Breast epithelium (tissue), 3 donors: ENCODE results near the gene HACD1.

Experiments
- POLR2A ChIP-seq: fragments of 450-650 bp; IDR thresholded peaks from one replicate; pipeline ENCODE4 v1.6.1; 2016; ENCODE audit warnings: antibody characterized with exemption, mild to moderate bottlenecking, moderate library complexity
- POLR2AphosphoS5 ChIP-seq, 3 donors: sonication (generic); formaldehyde crosslinking; IDR thresholded peaks; one replicate each; pipeline ENCODE4 v1.6.1; 2017; ENCODE audit warnings: antibody characterized with exemption in 3 of 3
- TF ChIP-seq, protein P1 (sequence below), 3 donors: fragments of 450-650 bp; IDR thresholded peaks; one replicate each; pipeline ENCODE4 v1.5.1; 2016 to 2017; ENCODE audit warnings: antibody characterized with exemption in 3 of 3, mild to moderate bottlenecking in 3 of 3, moderate library complexity in 3 of 3

DNA sequence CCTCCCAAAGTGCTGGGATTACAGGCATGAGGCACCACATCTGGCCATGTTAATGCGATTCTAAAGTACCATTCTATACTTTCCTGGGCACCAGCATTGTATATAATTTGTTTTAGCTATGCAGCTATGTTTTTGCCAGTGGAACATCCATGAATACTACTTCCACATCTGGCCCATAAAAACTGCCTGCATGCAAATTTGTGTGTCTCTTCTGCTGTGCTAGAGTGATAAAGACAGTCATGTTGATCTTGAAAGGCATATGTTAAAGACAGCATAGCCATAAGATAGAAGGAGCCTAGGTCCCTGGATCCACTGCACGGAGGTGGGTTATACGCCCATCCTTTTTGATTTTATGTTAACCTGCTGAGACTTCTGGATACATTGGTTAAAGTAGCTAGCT is 52.3 kb downstream of the HACD1 start:
- TF ChIP-seq, protein P1, sequence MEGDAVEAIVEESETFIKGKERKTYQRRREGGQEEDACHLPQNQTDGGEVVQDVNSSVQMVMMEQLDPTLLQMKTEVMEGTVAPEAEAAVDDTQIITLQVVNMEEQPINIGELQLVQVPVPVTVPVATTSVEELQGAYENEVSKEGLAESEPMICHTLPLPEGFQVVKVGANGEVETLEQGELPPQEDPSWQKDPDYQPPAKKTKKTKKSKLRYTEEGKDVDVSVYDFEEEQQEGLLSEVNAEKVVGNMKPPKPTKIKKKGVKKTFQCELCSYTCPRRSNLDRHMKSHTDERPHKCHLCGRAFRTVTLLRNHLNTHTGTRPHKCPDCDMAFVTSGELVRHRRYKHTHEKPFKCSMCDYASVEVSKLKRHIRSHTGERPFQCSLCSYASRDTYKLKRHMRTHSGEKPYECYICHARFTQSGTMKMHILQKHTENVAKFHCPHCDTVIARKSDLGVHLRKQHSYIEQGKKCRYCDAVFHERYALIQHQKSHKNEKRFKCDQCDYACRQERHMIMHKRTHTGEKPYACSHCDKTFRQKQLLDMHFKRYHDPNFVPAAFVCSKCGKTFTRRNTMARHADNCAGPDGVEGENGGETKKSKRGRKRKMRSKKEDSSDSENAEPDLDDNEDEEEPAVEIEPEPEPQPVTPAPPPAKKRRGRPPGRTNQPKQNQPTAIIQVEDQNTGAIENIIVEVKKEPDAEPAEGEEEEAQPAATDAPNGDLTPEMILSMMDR (IDR thresholded peaks at IDR 0.05): no peak
- TF ChIP-seq POLR2A: no peak
- TF ChIP-seq POLR2AphosphoS5 (IDR thresholded peaks at IDR 0.05): no peak
